ENCODE data around the gene ADAP1. TPM values are rescaled to one million over a fixed set of nuclear protein-coding genes. Genes with fewer than 3 reads are reported as not detected.
A peak's percentile ranks its signal among the peaks of the same experiment; 100 is the strongest.

Gene ADAP1
- total and polyA plus RNA-seq, 2 of the 13 experiments (the other 11 are each of a cell fraction or from before 2014, with no cell fraction given): 10.5 to 24.6 TPM

GRCh38 chr7:979151-979550 lies 24.7 kb upstream of the ADAP1 start:
- intact Hi-C loops (cut with micrococcal nuclease; ENCODE audit: unreplicated experiment): no loop called here
- no peak for FAIRE-seq
- no peaks in the 10 kb centered on the region for H3K9me3 ChIP-seq (ENCODE audit: low read length)
- TF ChIP-seq TCF12 (IDR thresholded peaks at IDR 0.05) (no peak), TCF12 (CRISPR knock-in tag; IDR thresholded peaks at IDR 0.05) (0 out of 2 replicates have a peak, but pooled peaks have one; percentile 40), PRDM4 (CRISPR knock-in tag; IDR thresholded peaks at IDR 0.05; ENCODE audit: borderline replicate concordance) (no peak)
- ChIA-PET POLR2A (interaction anchor here (0.6 to 8.6 kb wide), 9 partner anchors 8 to 190 kb away, joined by 3 to 292 read pairs (median 48); a partner anchor contains a TSS), CTCF (ENCODE audit: low intra/inter-chr PET ratio, low total read pairs) (no interaction called here)
- H4K20me1 ChIP-seq (ENCODE audit: insufficient read depth, low read length): no peaks in the 10 kb centered on the region
- H3K79me2 ChIP-seq (ENCODE audit: insufficient read depth, low read length): peaks cover 55% of the 10 kb centered on the region
- in situ Hi-C loops (cut with HindIII; ENCODE audit: extremely low pct_ligation_motif_present, low pct_unique_long_range_greater_than_20kb): no loop called here
- H3K9ac ChIP-seq (ENCODE audit: insufficient read depth, low read depth, low read length): 0 out of 2 replicates have a peak overlapping the region, but pooled peaks have one; percentile 97
- peaks cover 0 to 1% of the 10 kb centered on the region in 2 experiments; a peak in 1 of 5 replicates for H3K36me3 ChIP-seq (replicated peaks in 1 of 2; ENCODE audit: control insufficient read depth in 1 of 2, insufficient read depth in 2 of 2, low read length in 2 of 2)
- peak overlapping the region; percentile 100 for H3K27ac ChIP-seq (ENCODE audit: extremely low read length, insufficient read depth, low read length)
- H3K4me2 ChIP-seq (ENCODE audit: low read depth, low read length): 0 out of 2 replicates have a peak overlapping the region, but pooled peaks have one; percentile 79
- no peak for ATAC-seq
- no peaks in the 10 kb centered on the region; a peak in 1 of 5 replicates for H3K27me3 ChIP-seq (ENCODE audit: control insufficient read depth in 1 of 2, insufficient read depth in 2 of 2, low read length in 2 of 2)
- peaks cover 71% of the 10 kb centered on the region for H3K4me1 ChIP-seq (ENCODE audit: insufficient read depth, low read length)
- no peak for DNase-seq (ENCODE audit: low spot score)
- no peak overlapping the region; a peak in 1 of 6 replicates for H3K4me3 ChIP-seq (replicated peaks in 1 of 3; ENCODE audit: insufficient read depth in 1 of 3, low read depth in 2 of 3, low read length in 3 of 3)
- no TSS peak for BruUV-seq (replicated peaks)
- 88% methylated on average over 16 of the region's 16 CpGs for WGBS (ENCODE audit: low lambda C conversion rate)
- no peak overlapping the region for H2AFZ ChIP-seq (ENCODE audit: low read length)

- ChIA-PET CTCF (ENCODE audit: low intra/inter-chr PET ratio, low total read pairs) (interaction anchor here (1.1 kb wide), 1 partner anchor 14 kb away, joined by 3 read pairs; no protein-coding TSS in a partner anchor), POLR2A (interaction anchor here (0.6 to 8.6 kb wide), 20 partner anchors 8 to 496 kb away, joined by 3 to 292 read pairs (median 12); partner anchors contain the start of genes GPER1 and ZFAND2A)
- DNase-seq (ENCODE audit: low spot score): no peak
- H3K36me3 ChIP-seq (replicated peaks in 1 of 2; ENCODE audit: control insufficient read depth in 1 of 2, insufficient read depth in 2 of 2, low read length in 2 of 2): peaks cover 0 to 1% of the 10 kb centered on the region in 2 experiments; a peak in 1 of 5 replicates
- intact Hi-C loops (cut with micrococcal nuclease; ENCODE audit: unreplicated experiment) (no loop called here), in situ Hi-C loops (cut with HindIII; ENCODE audit: extremely low pct_ligation_motif_present, low pct_unique_long_range_greater_than_20kb) (no loop called here)
- ATAC-seq: no peak
- FAIRE-seq: no peak
- H3K79me2 ChIP-seq (ENCODE audit: insufficient read depth, low read length): peaks cover 55% of the 10 kb centered on the region
- peak overlapping the region in 2 of 3 experiments; percentile 8 to 56; a peak in 3 of 6 replicates for H3K4me3 ChIP-seq (replicated peaks in 1 of 3; ENCODE audit: insufficient read depth in 1 of 3, low read depth in 2 of 3, low read length in 3 of 3)
- WGBS (ENCODE audit: low lambda C conversion rate): 60% methylated on average over 13 of the region's 24 CpGs
- TSS peak; percentile 73 for BruUV-seq (replicated peaks)
- no peaks in the 10 kb centered on the region for H4K20me1 ChIP-seq (ENCODE audit: insufficient read depth, low read length)
- H3K9ac ChIP-seq (ENCODE audit: insufficient read depth, low read depth, low read length): peak overlapping the region; percentile 97
- peak overlapping the region; percentile 79 for H3K4me2 ChIP-seq (ENCODE audit: low read depth, low read length)
- H2AFZ ChIP-seq (ENCODE audit: low read length): no peak overlapping the region
- H3K27ac ChIP-seq (ENCODE audit: extremely low read length, insufficient read depth, low read length): peak overlapping the region; percentile 100
- peaks cover 68% of the 10 kb centered on the region for H3K4me1 ChIP-seq (ENCODE audit: insufficient read depth, low read length)
- no peaks in the 10 kb centered on the region; a peak in 1 of 5 replicates for H3K27me3 ChIP-seq (ENCODE audit: control insufficient read depth in 1 of 2, insufficient read depth in 2 of 2, low read length in 2 of 2)
- no peaks in the 10 kb centered on the region for H3K9me3 ChIP-seq (ENCODE audit: low read length)
- TF ChIP-seq MXI1 (IDR thresholded peaks at IDR 0.05; ENCODE audit: borderline replicate concordance, low read depth, low read length): no peak
- TF ChIP-seq ZFP1 (CRISPR knock-in tag; IDR thresholded peaks at IDR 0.05): no peak
- 0 out of 2 replicates have a peak, but pooled peaks have one; percentile 37 for TF ChIP-seq ZNF788 (CRISPR knock-in tag; IDR thresholded peaks at IDR 0.05; ENCODE audit: borderline replicate concordance)
- TF ChIP-seq ZNF891 (CRISPR knock-in tag; IDR thresholded peaks at IDR 0.05): peak; percentile 57; the same call in 1 of the 2 replicates
- TF ChIP-seq RBAK (CRISPR knock-in tag; IDR thresholded peaks at IDR 0.05): peak; percentile 86
- TF ChIP-seq SKI (IDR thresholded peaks at IDR 0.05; ENCODE audit: partially characterized antibody): peak; percentile 33
- no peak for TF ChIP-seq HNRNPL (IDR thresholded peaks at IDR 0.05; ENCODE audit: low read depth, low read length)
- 0 out of 2 replicates have a peak, but pooled peaks have one; percentile 29 for TF ChIP-seq AHR (CRISPR knock-in tag; IDR thresholded peaks at IDR 0.05)
- 0 out of 2 replicates have a peak, but pooled peaks have one; percentile 22 for TF ChIP-seq SSRP1 (CRISPR knock-in tag; IDR thresholded peaks at IDR 0.05)
- TF ChIP-seq HOXA9 (CRISPR knock-in tag; IDR thresholded peaks at IDR 0.05; ENCODE audit: borderline replicate concordance): 0 out of 2 replicates have a peak, but pooled peaks have one; percentile 38
These were observed 24.1 kb upstream of the ADAP1 start for GRCh38 chr7:978416-979091.
